Measurements from ENCODE around the gene EIF2B2.

DNA sequence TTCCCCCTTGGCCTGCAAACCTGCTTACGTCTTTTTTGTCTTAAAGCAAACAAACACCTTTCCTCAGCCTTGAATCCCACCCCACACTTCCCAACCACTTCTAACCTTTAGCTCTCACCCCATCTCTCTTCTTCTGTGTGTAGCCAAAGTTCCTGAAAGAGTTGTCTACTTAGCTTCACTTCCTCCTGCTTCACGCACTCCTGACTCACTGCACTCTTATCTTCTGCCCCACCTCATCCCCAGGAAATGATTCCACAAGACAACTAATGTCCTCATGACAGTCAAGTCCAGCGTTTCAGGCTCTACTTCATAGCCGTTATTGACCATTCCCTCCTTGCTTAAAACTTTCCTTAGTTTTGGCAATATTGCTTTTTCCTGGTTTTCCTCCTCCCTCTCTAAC, 22.4 kb downstream of the EIF2B2 start:
- TF ChIP-seq, protein P1, sequence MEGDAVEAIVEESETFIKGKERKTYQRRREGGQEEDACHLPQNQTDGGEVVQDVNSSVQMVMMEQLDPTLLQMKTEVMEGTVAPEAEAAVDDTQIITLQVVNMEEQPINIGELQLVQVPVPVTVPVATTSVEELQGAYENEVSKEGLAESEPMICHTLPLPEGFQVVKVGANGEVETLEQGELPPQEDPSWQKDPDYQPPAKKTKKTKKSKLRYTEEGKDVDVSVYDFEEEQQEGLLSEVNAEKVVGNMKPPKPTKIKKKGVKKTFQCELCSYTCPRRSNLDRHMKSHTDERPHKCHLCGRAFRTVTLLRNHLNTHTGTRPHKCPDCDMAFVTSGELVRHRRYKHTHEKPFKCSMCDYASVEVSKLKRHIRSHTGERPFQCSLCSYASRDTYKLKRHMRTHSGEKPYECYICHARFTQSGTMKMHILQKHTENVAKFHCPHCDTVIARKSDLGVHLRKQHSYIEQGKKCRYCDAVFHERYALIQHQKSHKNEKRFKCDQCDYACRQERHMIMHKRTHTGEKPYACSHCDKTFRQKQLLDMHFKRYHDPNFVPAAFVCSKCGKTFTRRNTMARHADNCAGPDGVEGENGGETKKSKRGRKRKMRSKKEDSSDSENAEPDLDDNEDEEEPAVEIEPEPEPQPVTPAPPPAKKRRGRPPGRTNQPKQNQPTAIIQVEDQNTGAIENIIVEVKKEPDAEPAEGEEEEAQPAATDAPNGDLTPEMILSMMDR (conservative IDR thresholded peaks at IDR 0.05; ENCODE audit: low read depth in 2 of 2) = no peak
- no peak for TF ChIP-seq NANOG (IDR thresholded peaks at IDR 0.05; ENCODE audit: borderline replicate concordance)

Data from GM23338 (cell line).